Loucy (cell line): ENCODE measurements around the gene HCK.

ENCODE experiments used
- H2AFZ ChIP-seq: fragments of 200-600 bp; sonication (generic); 2 replicates; pipeline ENCODE4 v1.6.0; 2016; ENCODE audit warnings: antibody characterized with exemption, mild to moderate bottlenecking, low read length, moderate library complexity
- H3F3A ChIP-seq: fragments of 200-600 bp; 2 replicates; pipeline ENCODE4 v1.6.0; 2016; ENCODE audit warnings: antibody characterized with exemption, low read depth, mild to moderate bottlenecking
- H3K27me3 ChIP-seq: fragments of 200-600 bp; sonication (generic); 2 replicates; pipeline ENCODE4 v1.6.1; 2014; ENCODE audit warnings: low read length, mild to moderate bottlenecking; ENCODE audit not compliant: insufficient read depth, poor library complexity, severe bottlenecking
- H3K36me3 ChIP-seq: fragments of 200-600 bp; sonication (generic); 2 replicates; pipeline ENCODE4 v1.6.1; 2016; ENCODE audit warnings: low read length; ENCODE audit not compliant: insufficient read depth
- H3K4me1 ChIP-seq: fragments of 200-600 bp; sonication (generic); 2 replicates; pipeline ENCODE4 v1.5.1; 2014; ENCODE audit warnings: low read length, mild to moderate bottlenecking; ENCODE audit not compliant: insufficient read depth, poor library complexity, severe bottlenecking
- H3K4me2 ChIP-seq: fragments of 200-600 bp; sonication (generic); 2 replicates; pipeline ENCODE4 v1.6.0; 2014; ENCODE audit warnings: antibody characterized with exemption, low read length, low read depth, mild to moderate bottlenecking; ENCODE audit not compliant: poor library complexity, severe bottlenecking
- H3K4me3 ChIP-seq: fragments of 200-600 bp; sonication (generic); 2 replicates; pipeline ENCODE4 v1.5.1; 2014; ENCODE audit warnings: low read length, mild to moderate bottlenecking, mixed read lengths; ENCODE audit not compliant: poor library complexity, severe bottlenecking
- H3K79me2 ChIP-seq: fragments of 200-600 bp; sonication (generic); 2 replicates; pipeline ENCODE4 v1.6.1; 2014; ENCODE audit warnings: low read length; ENCODE audit not compliant: insufficient read depth
- H3K9ac ChIP-seq: fragments of 200-600 bp; sonication (generic); 2 replicates; pipeline ENCODE4 v1.6.0; 2014; ENCODE audit warnings: mild to moderate bottlenecking, low read depth, low read length, moderate library complexity; ENCODE audit not compliant: poor library complexity, severe bottlenecking
- H3K9me2 ChIP-seq: fragments of 200-600 bp; sonication (generic); replicated peaks from 2 replicates; pipeline ENCODE4 v1.6.1; 2016; ENCODE audit warnings: low read depth, low read length, mixed read lengths
- H3K9me3 ChIP-seq: fragments of 200-600 bp; sonication (generic); 2 replicates; pipeline ENCODE4 v1.6.1; 2014; ENCODE audit warnings: mild to moderate bottlenecking, antibody characterized with exemption, low read length, low read depth; ENCODE audit not compliant: insufficient read depth
- H4K20me1 ChIP-seq: fragments of 200-600 bp; sonication (generic); 2 replicates; pipeline ENCODE4 v1.6.0; 2014; ENCODE audit warnings: antibody characterized with exemption, low read length, mild to moderate bottlenecking; ENCODE audit not compliant: insufficient read depth, poor library complexity, severe bottlenecking
- CTCF ChIP-seq: fragments of 200-600 bp; sonication (generic); conservative IDR thresholded peaks from 2 replicates; pipeline ENCODE4 v1.5.1; 2014; ENCODE audit warnings: mild to moderate bottlenecking, antibody characterized with exemption, low read length
- EZH2phosphoT487 ChIP-seq: fragments of 200-600 bp; IDR thresholded peaks from 2 replicates; pipeline ENCODE4 v1.6.1; 2018; ENCODE audit warnings: antibody characterized with exemption, mild to moderate bottlenecking, moderate library complexity, borderline replicate concordance

HCK gene

GRCh38 chr20:32142991-32143390 lies 90.9 kb downstream of the HCK start:
- no peaks in the 10 kb centered on the region for H3K9me3 ChIP-seq
- H3K79me2 ChIP-seq: no peaks in the 10 kb centered on the region
- H3K4me1 ChIP-seq: no peaks in the 10 kb centered on the region
- no peaks in the 10 kb centered on the region for H3K27me3 ChIP-seq
- H3K36me3 ChIP-seq: peaks cover 90% of the 10 kb centered on the region; the same call in 1 of the 2 replicates
- H3K9ac ChIP-seq: no peak overlapping the region
- H3F3A ChIP-seq: no peaks in the 10 kb centered on the region
- H3K4me2 ChIP-seq: no peak overlapping the region
- H3K4me3 ChIP-seq: no peak overlapping the region
- no peak overlapping the region for H2AFZ ChIP-seq
- no peaks in the 10 kb centered on the region for H3K9me2 ChIP-seq
- H4K20me1 ChIP-seq: no peaks in the 10 kb centered on the region
- TF ChIP-seq CTCF (no peak), EZH2phosphoT487 (no peak)

GRCh38 chr20:32144898-32145662 lies 93.0 kb downstream of the HCK start:
- H3K36me3 ChIP-seq: peaks cover 84% of the 10 kb centered on the region; the same call in 1 of the 2 replicates

GRCh38 chr20:32149566-32150170 lies 97.6 kb downstream of the HCK start:
- H3K4me2 ChIP-seq: no peak overlapping the region
- no peaks in the 10 kb centered on the region for H3K27me3 ChIP-seq
- no peaks in the 10 kb centered on the region for H4K20me1 ChIP-seq
- H3K9ac ChIP-seq: no peak overlapping the region
- no peak overlapping the region for H3K4me3 ChIP-seq
- TF ChIP-seq EZH2phosphoT487 (no peak), CTCF (no peak)
- no peaks in the 10 kb centered on the region for H3K79me2 ChIP-seq
- H3F3A ChIP-seq: no peaks in the 10 kb centered on the region
- H3K36me3 ChIP-seq: peaks cover 74% of the 10 kb centered on the region; the same call in 1 of the 2 replicates
- no peaks in the 10 kb centered on the region for H3K9me2 ChIP-seq
- H3K9me3 ChIP-seq: no peaks in the 10 kb centered on the region
- H3K4me1 ChIP-seq: no peaks in the 10 kb centered on the region
- no peak overlapping the region for H2AFZ ChIP-seq

More at GRCh38 chr20:32144898-32145662, 93.0 kb downstream of the HCK start:
- TF ChIP-seq EZH2phosphoT487 (no peak), CTCF (no peak)
- H3K27me3 ChIP-seq: no peaks in the 10 kb centered on the region
- H4K20me1 ChIP-seq: no peaks in the 10 kb centered on the region
- no peaks in the 10 kb centered on the region for H3F3A ChIP-seq
- no peaks in the 10 kb centered on the region for H3K9me3 ChIP-seq
- H3K4me2 ChIP-seq: no peak overlapping the region
- no peak overlapping the region for H3K9ac ChIP-seq
- no peaks in the 10 kb centered on the region for H3K79me2 ChIP-seq
- H3K4me1 ChIP-seq: no peaks in the 10 kb centered on the region
- no peak overlapping the region for H2AFZ ChIP-seq
- no peak overlapping the region for H3K4me3 ChIP-seq
- no peaks in the 10 kb centered on the region for H3K9me2 ChIP-seq
